CD4-positive, alpha-beta T cell (primary cell): ENCODE data around the gene CCDC12. TPM values are rescaled to one million over a fixed set of nuclear protein-coding genes. Genes with fewer than 3 reads are reported as not detected.

Experiments
- ATAC-seq: fragments of 200-7000 bp; cut with Tn5 transposase; one replicate; pipeline ENCODE4 v1.10.0; 2022; ENCODE audit warnings: mild to moderate bottlenecking; ENCODE audit not compliant: poor library complexity
- CTCF ChIA-PET: fragments of 350-600 bp; sonication (Branson Sonifier 250); formaldehyde crosslinking; loops from one replicate; lab custom pipeline; 2021; ENCODE audit warnings: antibody characterized with exemption, inconsistent platforms; lab: Charles Lee
- POLR2A ChIA-PET: fragments of 350-600 bp; sonication (Branson Sonifier 250); formaldehyde crosslinking; loops from one replicate; lab custom pipeline; 2021; ENCODE audit warnings: antibody characterized with exemption, inconsistent platforms; lab: Charles Lee
- DNase-seq, 14 experiments: peaks; one replicate each; pipeline ENCODE4 v3.0.0-alpha.2; 2013 to 2020; ENCODE audit warnings: mixed read lengths in 2 of 14
- H3K27ac ChIP-seq, 2 donors: one replicate each; pipeline versions ENCODE4 v1.5.1 to v1.7.0; 2013; ENCODE audit warnings: low read length in 2 of 2, low read depth in 1 of 2, mild to moderate bottlenecking in 1 of 2
- H3K27me3 ChIP-seq, 2 experiments: 1 replicate in 1 of 2; 2 replicates in 1 of 2; pipeline versions ENCODE4 v1.6.1 to v1.7.0; 2013; ENCODE audit warnings: low read length in 2 of 2, control low read depth in 1 of 2, mild to moderate bottlenecking in 1 of 2, moderate library complexity in 1 of 2; ENCODE audit not compliant: insufficient read depth in 2 of 2, control insufficient read depth in 1 of 2
- H3K36me3 ChIP-seq: one replicate; pipeline ENCODE4 v1.6.1; 2013; ENCODE audit warnings: low read length, control low read depth; ENCODE audit not compliant: insufficient read depth
- H3K4me1 ChIP-seq: one replicate; pipeline ENCODE4 v1.6.1; 2013; ENCODE audit warnings: low read length, control low read depth; ENCODE audit not compliant: insufficient read depth
- H3K4me3 ChIP-seq: one replicate; pipeline ENCODE4 v1.5.1; 2013; ENCODE audit warnings: mild to moderate bottlenecking, low read length, moderate library complexity
- H3K9me3 ChIP-seq, 2 experiments: 1 replicate in 1 of 2; 2 replicates in 1 of 2; pipeline versions ENCODE4 v1.6.1 to v1.7.0; 2013; ENCODE audit warnings: low read length in 2 of 2, mild to moderate bottlenecking in 2 of 2, control low read depth in 1 of 2, moderate library complexity in 1 of 2; ENCODE audit not compliant: control insufficient read depth in 1 of 2, insufficient read depth in 1 of 2
- H3K27ac Mint-ChIP-seq: one replicate; pipeline ENCODE4 v1.8.0; 2020; ENCODE audit warnings: mixed read lengths
- H3K27me3 Mint-ChIP-seq: one replicate; pipeline ENCODE4 v1.8.0; 2021; ENCODE audit warnings: mixed read lengths
- H3K36me3 Mint-ChIP-seq: one replicate; pipeline ENCODE4 v1.8.0; 2021; ENCODE audit warnings: low read depth, mixed read lengths
- H3K4me1 Mint-ChIP-seq: one replicate; pipeline ENCODE4 v1.8.0; 2021; ENCODE audit warnings: low read depth, mixed read lengths
- H3K4me3 Mint-ChIP-seq: one replicate; pipeline ENCODE4 v1.8.0; 2020; ENCODE audit warnings: mild to moderate bottlenecking, mixed read lengths
- H3K9me3 Mint-ChIP-seq: one replicate; pipeline ENCODE4 v1.8.0; 2020; ENCODE audit warnings: mixed read lengths
- intact Hi-C, 2 experiments: fragments of 100-400 bp; cut with DNase I in 1 of 2; cut with micrococcal nuclease in 1 of 2; formaldehyde crosslinking; loops; one replicate each; pipeline versions ENCODE4 v1.15.1 to v1.9.0; 2023 to 2025; cut with DNase I, micrococcal nuclease
- total RNA-seq, 174 experiments: library from RNA in 2 of 174; stranded (reverse) in 2 of 174; gene quantifications; one replicate each; pipeline ENCODE4 v1.2.3 and lab custom pipeline; 2021 to 2026
- TF ChIP-seq, protein P1 (sequence below): fragments of 200-600 bp; IDR thresholded peaks from one replicate; pipeline ENCODE4 v1.8.0; 2022; ENCODE audit warnings: antibody characterized with exemption, mild to moderate bottlenecking

The CCDC12 gene
- total RNA-seq, 2 experiments from 2014 or later = 57.5 to 59.5 TPM

- no peaks in the 10 kb centered on the region for H3K4me1 Mint-ChIP-seq
- Histone ChIP-seq H3K9me3 (no peaks in the 10 kb centered on the region), H3K4me1 (peaks cover 15% of the 10 kb centered on the region), H3K27me3 (peaks cover 39 to 40% of the 10 kb centered on the region in 2 experiments), H3K36me3 (no peaks in the 10 kb centered on the region), H3K27ac (no peak overlapping the region), H3K4me3 (no peak overlapping the region)
- ATAC-seq (no peak), DNase-seq (no peak)
- H3K9me3 Mint-ChIP-seq = no peaks in the 10 kb centered on the region
- ChIA-PET CTCF (interaction anchor here (0.5 kb wide), 1 partner anchor 342 kb away, joined by 3 read pairs; no protein-coding TSS in a partner anchor), POLR2A (no interaction called here)
- TF ChIP-seq, protein P1, sequence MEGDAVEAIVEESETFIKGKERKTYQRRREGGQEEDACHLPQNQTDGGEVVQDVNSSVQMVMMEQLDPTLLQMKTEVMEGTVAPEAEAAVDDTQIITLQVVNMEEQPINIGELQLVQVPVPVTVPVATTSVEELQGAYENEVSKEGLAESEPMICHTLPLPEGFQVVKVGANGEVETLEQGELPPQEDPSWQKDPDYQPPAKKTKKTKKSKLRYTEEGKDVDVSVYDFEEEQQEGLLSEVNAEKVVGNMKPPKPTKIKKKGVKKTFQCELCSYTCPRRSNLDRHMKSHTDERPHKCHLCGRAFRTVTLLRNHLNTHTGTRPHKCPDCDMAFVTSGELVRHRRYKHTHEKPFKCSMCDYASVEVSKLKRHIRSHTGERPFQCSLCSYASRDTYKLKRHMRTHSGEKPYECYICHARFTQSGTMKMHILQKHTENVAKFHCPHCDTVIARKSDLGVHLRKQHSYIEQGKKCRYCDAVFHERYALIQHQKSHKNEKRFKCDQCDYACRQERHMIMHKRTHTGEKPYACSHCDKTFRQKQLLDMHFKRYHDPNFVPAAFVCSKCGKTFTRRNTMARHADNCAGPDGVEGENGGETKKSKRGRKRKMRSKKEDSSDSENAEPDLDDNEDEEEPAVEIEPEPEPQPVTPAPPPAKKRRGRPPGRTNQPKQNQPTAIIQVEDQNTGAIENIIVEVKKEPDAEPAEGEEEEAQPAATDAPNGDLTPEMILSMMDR = no peak
- H3K27ac Mint-ChIP-seq = no peak overlapping the region
- intact Hi-C loops = no loop called here
- H3K27me3 Mint-ChIP-seq = peaks cover 80% of the 10 kb centered on the region
- no peak overlapping the region for H3K4me3 Mint-ChIP-seq
- H3K36me3 Mint-ChIP-seq = no peaks in the 10 kb centered on the region
These were observed 83.3 kb downstream of the CCDC12 start for GRCh38 chr3:46893146-46893748.

DNA sequence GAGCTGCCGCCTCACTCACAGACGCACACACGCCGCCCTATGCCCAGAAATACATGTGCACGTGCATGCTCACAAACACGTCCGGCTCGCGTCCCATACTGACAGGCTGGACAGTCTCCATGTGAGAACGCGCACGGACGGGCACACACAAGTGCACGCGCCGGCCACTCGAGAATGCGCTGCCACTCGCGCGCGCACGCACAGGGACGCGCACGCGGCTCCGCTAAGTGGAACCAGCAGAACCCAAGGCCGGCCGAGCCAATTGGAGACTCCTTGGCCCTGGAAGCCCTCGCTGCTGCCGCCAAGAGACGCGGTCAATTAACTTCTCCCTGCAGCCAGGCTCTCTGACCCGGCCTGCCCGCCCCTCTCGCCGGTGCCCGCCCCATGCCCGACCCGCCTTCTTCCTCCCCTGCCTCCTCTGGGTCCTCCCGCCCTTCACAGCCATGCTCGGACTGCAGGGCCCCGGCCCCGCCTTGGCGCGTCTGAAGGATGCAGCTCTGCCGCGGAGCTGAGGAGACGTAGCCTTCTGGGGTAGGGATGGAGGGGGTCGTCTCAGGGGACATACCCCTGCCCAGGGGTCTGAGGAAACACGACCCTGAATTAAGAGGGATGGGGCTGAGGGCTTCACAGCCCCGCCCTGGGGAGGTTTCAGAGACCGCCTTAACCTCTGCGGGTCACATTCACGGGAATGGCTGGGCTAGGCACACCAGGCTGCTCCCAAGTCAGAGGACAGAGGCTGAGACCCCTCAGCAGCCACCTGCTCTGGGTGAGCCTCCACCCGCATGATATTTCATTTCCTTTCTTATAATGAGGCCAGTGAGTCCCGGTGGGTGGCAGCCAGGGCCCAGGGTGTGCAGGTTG is 84.0 kb downstream of the CCDC12 start:
- ATAC-seq (no peak), DNase-seq (peak in 3 of 14 experiments; percentile 27 to 42 (median 39))
- ChIA-PET POLR2A (no interaction called here), CTCF (interaction anchor here (0.5 kb wide), 1 partner anchor 341 kb away, joined by 3 read pairs; no protein-coding TSS in a partner anchor)
- TF ChIP-seq, protein P1 = no peak
- intact Hi-C loops = no loop called here
- no peaks in the 10 kb centered on the region for H3K9me3 ChIP-seq
- Mint-ChIP-seq H3K27me3 (peaks cover 74% of the 10 kb centered on the region), H3K4me1 (no peaks in the 10 kb centered on the region), H3K9me3 (no peaks in the 10 kb centered on the region), H3K4me3 (peak overlapping the region; percentile 38), H3K36me3 (no peaks in the 10 kb centered on the region), H3K27ac (no peak overlapping the region)
- H3K4me1 ChIP-seq = peaks cover 12% of the 10 kb centered on the region
- no peak overlapping the region for H3K27ac ChIP-seq
- no peaks in the 10 kb centered on the region for H3K36me3 ChIP-seq
- H3K4me3 ChIP-seq = peak overlapping the region; percentile 35
- peaks cover 33 to 34% of the 10 kb centered on the region in 2 experiments for H3K27me3 ChIP-seq

DNA sequence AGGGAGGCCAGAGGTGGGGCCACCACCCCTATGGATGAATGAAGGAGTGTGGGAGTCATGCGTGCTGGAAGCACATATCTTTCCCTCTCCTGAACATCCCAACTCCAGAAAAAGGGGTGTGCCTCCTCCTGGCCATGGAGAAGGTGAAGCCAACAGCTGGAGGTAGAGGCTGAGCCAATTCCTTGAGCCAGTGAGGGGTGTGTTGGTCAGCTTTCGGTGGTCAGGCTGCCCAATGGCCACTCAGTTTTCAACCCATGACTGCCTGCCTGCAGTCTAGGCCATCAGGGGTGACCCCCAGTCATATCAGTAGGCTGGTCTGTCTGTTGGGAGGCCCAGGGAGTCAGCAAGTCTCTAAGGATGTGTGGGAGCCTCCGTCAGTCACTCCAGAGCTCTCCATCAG is 85.4 kb downstream of the CCDC12 start:
- Mint-ChIP-seq H3K9me3 (no peaks in the 10 kb centered on the region), H3K4me3 (peak overlapping the region; percentile 49), H3K36me3 (no peaks in the 10 kb centered on the region), H3K27me3 (peaks cover 64% of the 10 kb centered on the region), H3K4me1 (no peaks in the 10 kb centered on the region), H3K27ac (no peak overlapping the region)
- no peak overlapping the region for H3K4me3 ChIP-seq
- ATAC-seq = no peak
- ChIA-PET CTCF (no interaction called here), POLR2A (no interaction called here)
- no peak overlapping the region for H3K27ac ChIP-seq
- peaks cover 33 to 34% of the 10 kb centered on the region in 2 experiments for H3K27me3 ChIP-seq
- intact Hi-C loops = no loop called here
- DNase-seq = no peak
- H3K9me3 ChIP-seq = no peaks in the 10 kb centered on the region
- TF ChIP-seq, protein P1 = no peak
- peaks cover 12% of the 10 kb centered on the region for H3K4me1 ChIP-seq
- H3K36me3 ChIP-seq = no peaks in the 10 kb centered on the region
